IMR-90 (cell line): ENCODE measurements around the gene MAPRE2.

ENCODE experiments used
- BHLHE40 ChIP-seq: fragments of 150-350 bp; IDR thresholded peaks from 2 replicates; pipeline ENCODE4 v1.6.1; 2016; ENCODE audit warnings: mild to moderate bottlenecking, low read depth, low read length
- CEBPB ChIP-seq: IDR thresholded peaks from 2 replicates; pipeline ENCODE4 v1.6.1; 2012; ENCODE audit warnings: low read depth, low read length, improper control_type of control experiment
- CHD1 ChIP-seq: IDR thresholded peaks from 2 replicates; pipeline ENCODE4 v1.6.1; 2012; ENCODE audit warnings: low read depth, low read length, improper control_type of control experiment
- MAZ ChIP-seq: IDR thresholded peaks from 2 replicates; pipeline ENCODE4 v1.6.1; 2012; ENCODE audit warnings: low read depth, mild to moderate bottlenecking, low read length, improper control_type of control experiment, moderate library complexity, borderline replicate concordance
- MXI1 ChIP-seq: IDR thresholded peaks from 2 replicates; pipeline ENCODE4 v1.6.1; 2012; ENCODE audit warnings: low read depth, mild to moderate bottlenecking, low read length, moderate library complexity, borderline replicate concordance
- NFE2L2 ChIP-seq: fragments of 150-350 bp; IDR thresholded peaks from 2 replicates; pipeline ENCODE4 v1.6.1; 2016; ENCODE audit warnings: low read depth, mild to moderate bottlenecking, low read length
- POLR2A ChIP-seq: IDR thresholded peaks from 2 replicates; pipeline ENCODE4 v1.6.1; 2012; ENCODE audit warnings: mild to moderate bottlenecking, low read depth, low read length
- RAD21 ChIP-seq: IDR thresholded peaks from 2 replicates; pipeline ENCODE4 v1.6.1; 2012; ENCODE audit warnings: low read length, improper control_type of control experiment
- RCOR1 ChIP-seq: IDR thresholded peaks from 2 replicates; pipeline ENCODE4 v1.6.1; 2012; ENCODE audit warnings: mild to moderate bottlenecking, low read length, improper control_type of control experiment; ENCODE audit not compliant: insufficient replicate concordance
- RFX5 ChIP-seq: IDR thresholded peaks from 2 replicates; pipeline ENCODE4 v1.8.0; 2012; ENCODE audit warnings: low read depth, mild to moderate bottlenecking, low read length, moderate library complexity
- SMC3 ChIP-seq: fragments of 150-350 bp; IDR thresholded peaks from 2 replicates; pipeline ENCODE4 v1.6.1; 2016; ENCODE audit warnings: low read depth, mild to moderate bottlenecking, antibody characterized with exemption, low read length, moderate library complexity
- TF ChIP-seq, protein P1 (sequence below): conservative IDR thresholded peaks from 2 replicates; pipeline ENCODE4 v1.5.1; 2012; ENCODE audit warnings: mild to moderate bottlenecking, low read depth, low read length, improper control_type of control experiment
- TF ChIP-seq, protein P2 (sequence below): fragments of 150-350 bp; IDR thresholded peaks from 2 replicates; pipeline ENCODE4 v1.6.1; 2016; ENCODE audit warnings: low read depth, mild to moderate bottlenecking, low read length, moderate library complexity, borderline replicate concordance
- TF ChIP-seq, protein P3 (sequence below): fragments of 150-350 bp; IDR thresholded peaks from 2 replicates; pipeline ENCODE4 v1.6.1; 2017; ENCODE audit warnings: mild to moderate bottlenecking, antibody characterized with exemption, low read length, low read depth

DNA sequence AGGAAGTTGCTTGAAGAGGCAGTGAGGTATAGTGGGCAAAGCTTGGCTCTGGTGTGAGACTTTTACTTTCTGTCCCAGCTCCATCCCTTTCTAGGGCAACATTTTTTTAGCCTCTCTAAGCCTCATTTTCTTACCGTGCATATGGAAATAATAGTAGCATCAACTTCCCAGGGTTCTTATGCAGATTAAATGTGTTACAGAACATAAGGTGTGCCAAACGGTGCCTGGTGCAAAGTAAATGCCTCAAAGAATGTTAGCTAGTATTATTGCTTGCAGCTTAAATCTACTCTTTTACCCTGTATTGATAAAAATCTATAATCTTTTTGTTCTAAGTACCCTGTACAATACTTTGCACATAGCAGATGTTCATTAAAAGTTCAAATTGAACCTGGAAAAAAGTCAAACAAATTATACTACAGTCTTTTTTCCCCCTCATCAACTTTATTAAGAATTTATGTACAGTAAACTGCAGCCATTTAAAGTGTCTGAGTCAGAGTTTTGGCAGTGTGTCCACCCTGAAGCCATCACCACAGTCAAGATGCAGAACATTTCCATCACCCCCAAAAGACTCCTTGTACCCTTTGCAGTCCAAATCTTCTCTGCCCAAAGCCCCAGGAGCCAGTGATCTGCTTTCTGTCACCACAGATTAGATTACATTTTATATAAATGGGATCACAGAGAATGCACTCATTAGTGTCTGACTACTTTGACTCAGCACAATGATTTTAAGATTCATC lies 10.6 kb downstream of the MAPRE2 start:
- no peak for TF ChIP-seq POLR2A
- TF ChIP-seq SMC3 = no peak
- no peak for TF ChIP-seq RAD21
- TF ChIP-seq, protein P1, sequence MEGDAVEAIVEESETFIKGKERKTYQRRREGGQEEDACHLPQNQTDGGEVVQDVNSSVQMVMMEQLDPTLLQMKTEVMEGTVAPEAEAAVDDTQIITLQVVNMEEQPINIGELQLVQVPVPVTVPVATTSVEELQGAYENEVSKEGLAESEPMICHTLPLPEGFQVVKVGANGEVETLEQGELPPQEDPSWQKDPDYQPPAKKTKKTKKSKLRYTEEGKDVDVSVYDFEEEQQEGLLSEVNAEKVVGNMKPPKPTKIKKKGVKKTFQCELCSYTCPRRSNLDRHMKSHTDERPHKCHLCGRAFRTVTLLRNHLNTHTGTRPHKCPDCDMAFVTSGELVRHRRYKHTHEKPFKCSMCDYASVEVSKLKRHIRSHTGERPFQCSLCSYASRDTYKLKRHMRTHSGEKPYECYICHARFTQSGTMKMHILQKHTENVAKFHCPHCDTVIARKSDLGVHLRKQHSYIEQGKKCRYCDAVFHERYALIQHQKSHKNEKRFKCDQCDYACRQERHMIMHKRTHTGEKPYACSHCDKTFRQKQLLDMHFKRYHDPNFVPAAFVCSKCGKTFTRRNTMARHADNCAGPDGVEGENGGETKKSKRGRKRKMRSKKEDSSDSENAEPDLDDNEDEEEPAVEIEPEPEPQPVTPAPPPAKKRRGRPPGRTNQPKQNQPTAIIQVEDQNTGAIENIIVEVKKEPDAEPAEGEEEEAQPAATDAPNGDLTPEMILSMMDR = no peak
- TF ChIP-seq, protein P2, sequence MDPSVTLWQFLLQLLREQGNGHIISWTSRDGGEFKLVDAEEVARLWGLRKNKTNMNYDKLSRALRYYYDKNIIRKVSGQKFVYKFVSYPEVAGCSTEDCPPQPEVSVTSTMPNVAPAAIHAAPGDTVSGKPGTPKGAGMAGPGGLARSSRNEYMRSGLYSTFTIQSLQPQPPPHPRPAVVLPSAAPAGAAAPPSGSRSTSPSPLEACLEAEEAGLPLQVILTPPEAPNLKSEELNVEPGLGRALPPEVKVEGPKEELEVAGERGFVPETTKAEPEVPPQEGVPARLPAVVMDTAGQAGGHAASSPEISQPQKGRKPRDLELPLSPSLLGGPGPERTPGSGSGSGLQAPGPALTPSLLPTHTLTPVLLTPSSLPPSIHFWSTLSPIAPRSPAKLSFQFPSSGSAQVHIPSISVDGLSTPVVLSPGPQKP = no peak
- no peak for TF ChIP-seq CHD1
- TF ChIP-seq RFX5 = no peak
- no peak for TF ChIP-seq BHLHE40
- TF ChIP-seq RCOR1 = no peak
- no peak for TF ChIP-seq NFE2L2
- TF ChIP-seq, protein P3, sequence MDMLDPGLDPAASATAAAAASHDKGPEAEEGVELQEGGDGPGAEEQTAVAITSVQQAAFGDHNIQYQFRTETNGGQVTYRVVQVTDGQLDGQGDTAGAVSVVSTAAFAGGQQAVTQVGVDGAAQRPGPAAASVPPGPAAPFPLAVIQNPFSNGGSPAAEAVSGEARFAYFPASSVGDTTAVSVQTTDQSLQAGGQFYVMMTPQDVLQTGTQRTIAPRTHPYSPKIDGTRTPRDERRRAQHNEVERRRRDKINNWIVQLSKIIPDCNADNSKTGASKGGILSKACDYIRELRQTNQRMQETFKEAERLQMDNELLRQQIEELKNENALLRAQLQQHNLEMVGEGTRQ = no peak
- no peak for TF ChIP-seq CEBPB
- TF ChIP-seq MXI1 = no peak
- TF ChIP-seq MAZ = no peak
